ENCODE results near the gene NTM.

The NTM gene

GRCh38 chr11:132158091-132158490 is 787.7 kb downstream of the NTM start:
- no peak for DNase-seq (ENCODE audit: low read depth)

DNA sequence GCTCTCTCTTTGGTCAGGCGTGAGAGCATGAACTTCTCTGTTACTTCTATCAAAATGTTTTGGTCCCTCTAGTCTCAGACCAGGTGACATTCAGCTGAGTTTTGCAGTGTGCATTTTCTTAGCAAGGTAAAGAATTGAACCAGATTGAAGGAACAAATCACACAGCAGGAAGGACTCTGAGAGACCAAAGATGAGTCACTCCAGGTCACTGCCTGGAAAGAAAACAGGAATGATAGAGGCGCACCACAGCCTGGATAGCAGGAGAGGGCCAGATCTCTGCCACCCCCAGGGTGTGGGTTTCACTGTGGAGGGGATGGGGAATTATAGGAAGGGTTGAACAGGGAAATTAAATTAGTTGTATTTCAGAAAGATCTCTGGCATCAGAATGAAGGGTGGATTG is 788.3 kb downstream of the NTM start:
- DNase-seq (ENCODE audit: low read depth), result no peak

- DNase-seq (ENCODE audit: low read depth), result no peak
Measured at GRCh38 chr11:132161403-132162078, 791.1 kb downstream of the NTM start.

- no peak for DNase-seq (ENCODE audit: low read depth)
Measured at GRCh38 chr11:132168344-132168981, 798.0 kb downstream of the NTM start.

GRCh38 chr11:132171031-132171430 is 800.6 kb downstream of the NTM start:
- DNase-seq (ENCODE audit: low read depth), result no peak

GRCh38 chr11:132174362-132175255 is 804.2 kb downstream of the NTM start:
- no peak for DNase-seq (ENCODE audit: low read depth)

DNA sequence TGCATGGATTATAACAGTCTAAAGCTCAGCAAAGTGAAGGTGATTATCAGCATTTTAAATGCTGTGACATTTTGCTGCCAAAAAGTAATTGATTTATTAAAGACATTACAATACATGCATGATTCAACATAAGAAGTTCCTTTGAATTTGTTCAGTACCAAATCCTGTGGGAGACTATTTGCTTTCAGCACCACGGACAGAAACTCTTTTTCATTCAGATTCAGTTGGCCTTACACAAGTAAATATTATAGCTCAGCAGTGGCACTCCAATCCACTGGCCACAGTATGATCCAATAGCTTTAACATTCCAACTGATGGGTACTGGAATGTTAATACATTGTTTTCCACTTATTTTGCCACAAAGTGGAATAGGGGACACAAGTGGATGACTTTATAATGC is 806.7 kb downstream of the NTM start:
- DNase-seq (ENCODE audit: low read depth), result no peak

GRCh38 chr11:132184079-132184478 is 813.7 kb downstream of the NTM start:
- no peak for DNase-seq (ENCODE audit: low read depth)

DNA sequence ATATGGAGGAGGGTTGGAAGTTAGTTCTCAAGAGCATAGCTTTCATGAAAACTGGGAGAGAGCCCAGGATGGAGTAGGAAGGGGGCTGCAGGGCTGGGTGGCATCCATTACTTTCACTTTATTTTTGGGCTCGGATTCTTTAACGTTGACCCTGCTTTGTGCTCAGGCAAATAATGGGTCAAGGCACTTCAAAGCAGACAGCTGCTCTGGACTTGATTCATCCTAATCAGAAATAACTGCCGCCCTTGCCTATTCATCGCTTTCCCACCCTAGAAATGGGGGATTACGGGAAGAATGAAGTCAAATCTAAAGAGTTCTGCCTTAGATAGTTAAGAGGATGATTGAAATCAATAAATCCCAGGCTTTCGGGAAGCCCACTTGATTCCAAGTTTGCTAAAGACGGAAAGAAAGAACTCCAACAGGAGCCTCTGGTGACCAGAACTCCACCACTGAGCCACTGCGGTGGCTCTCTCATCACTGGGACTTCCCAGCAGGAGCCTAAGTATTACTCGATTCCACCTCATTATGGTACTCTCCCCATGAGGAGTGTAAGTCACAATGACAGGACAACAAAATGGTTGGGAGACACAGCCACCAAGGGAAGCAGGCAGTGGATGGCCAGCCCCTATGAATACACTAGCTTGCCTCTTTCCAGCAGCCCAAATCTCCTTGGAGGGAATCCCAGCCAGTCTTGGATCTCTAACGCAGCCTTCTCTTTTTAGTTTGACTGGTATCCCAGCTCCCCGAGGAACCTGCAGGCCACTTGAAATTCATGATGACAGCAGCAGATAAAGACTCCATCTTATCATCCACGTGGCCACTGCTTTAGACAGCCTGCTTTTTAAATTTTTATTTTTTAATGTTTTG is 815.5 kb downstream of the NTM start:
- DNase-seq (ENCODE audit: low read depth), result no peak

DNA sequence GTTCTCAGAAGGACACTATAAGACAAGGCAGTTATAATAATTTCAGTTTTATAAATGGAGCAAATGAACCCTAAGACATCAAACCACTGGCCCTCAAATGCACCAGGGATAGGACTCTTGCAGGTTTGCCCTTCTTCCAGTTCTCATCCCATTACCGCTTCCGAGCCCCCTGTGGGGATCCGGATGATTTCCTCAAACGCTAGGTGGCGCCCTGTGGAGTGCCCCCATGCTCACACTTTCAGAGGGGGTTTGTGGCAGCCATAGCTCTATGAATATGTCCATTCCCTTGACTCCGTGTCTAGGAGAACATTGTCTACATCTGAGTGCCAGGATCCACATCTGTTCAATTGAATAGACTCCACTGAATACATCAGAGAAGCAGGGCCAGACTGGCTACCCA is 816.3 kb downstream of the NTM start:
- DNase-seq (ENCODE audit: low read depth), result no peak

DNA sequence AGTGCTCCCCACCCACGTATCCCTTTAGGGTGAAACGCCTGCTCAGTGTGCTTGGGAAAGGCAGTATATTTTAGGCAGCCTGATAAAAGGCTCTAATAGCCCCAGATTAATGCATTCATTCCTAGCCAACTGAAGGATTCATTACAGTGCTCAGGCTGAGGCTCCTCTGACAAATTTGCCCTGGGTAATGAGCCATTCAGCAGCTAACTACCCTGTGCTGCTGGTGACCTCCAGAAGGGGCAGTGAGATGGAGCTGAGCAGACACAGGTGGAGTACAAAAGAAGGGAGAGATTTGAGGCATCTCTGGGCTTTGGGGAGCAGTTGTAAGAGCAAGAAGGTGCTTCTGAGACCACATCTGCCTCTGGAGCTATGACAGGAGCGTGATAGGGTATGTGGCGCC is 817.0 kb downstream of the NTM start:
- DNase-seq (ENCODE audit: low read depth), result no peak

GRCh38 chr11:132187814-132188213 is 817.4 kb downstream of the NTM start:
- DNase-seq (ENCODE audit: low read depth), result no peak

DNA sequence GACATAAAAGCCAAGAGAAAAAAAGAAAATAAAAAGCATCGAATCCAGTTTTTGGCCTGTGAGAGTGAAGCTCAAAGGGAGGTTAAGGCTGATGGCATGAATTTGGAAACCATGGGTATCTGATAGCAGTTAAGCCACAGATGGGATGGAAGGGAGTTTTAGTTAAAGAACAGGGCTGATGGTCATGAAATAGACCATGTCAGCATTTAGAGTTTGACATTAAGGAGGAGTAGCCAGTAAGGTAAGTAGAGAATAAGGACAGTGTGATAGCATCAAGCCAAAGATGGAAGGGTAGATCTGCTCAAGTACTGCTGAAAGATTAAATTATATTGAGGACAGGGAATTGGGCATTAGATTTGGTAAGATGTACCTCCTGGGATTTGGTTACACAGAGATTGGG is 826.5 kb downstream of the NTM start:
- no peak for DNase-seq (ENCODE audit: low read depth)

- DNase-seq (ENCODE audit: low read depth), result no peak
Measured at GRCh38 chr11:132200353-132200936, 830.0 kb downstream of the NTM start.

DNA sequence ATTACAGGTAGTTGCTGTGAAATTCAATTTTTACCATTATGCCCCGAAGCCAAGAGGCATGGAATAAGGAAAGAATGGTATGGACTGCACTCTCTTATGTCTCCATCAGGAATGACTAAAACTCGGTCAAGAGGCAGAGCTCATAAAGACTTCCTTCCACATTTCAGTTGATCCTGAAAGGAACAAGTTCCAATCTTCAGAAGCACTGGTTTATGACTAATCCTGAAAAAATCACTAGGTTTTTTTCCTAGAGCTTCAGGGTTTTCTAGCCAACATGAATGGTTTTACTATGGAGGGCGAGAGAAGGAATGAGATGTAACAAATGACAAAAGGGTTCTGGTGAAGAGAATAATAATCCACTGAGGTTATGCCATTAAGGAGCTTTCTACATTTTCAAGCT is 832.2 kb downstream of the NTM start:
- no peak for DNase-seq (ENCODE audit: low read depth)

GRCh38 chr11:132205006-132205405 is 834.6 kb downstream of the NTM start:
- DNase-seq (ENCODE audit: low read depth), result no peak

GRCh38 chr11:132205496-132205895 is 835.1 kb downstream of the NTM start:
- no peak for DNase-seq (ENCODE audit: low read depth)

DNA sequence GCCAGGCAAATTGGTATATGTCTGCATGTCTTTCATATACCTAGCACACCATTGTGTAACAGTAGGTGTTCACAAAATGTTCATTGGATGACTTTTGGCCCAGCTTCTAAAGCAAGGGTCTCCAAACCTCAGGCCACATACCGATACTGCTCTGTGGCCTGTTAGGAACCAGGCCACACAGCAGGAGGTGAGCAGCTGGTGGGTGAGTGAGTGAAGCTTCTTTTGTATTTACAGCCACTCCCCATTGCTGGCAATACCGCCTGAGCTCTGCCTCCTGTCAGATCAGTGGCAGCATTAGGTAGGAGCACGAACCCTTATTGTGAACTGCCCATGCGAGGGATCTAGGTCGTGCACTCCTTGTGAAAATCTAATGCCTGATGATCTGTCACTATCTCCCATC is 836.6 kb downstream of the NTM start:
- no peak for DNase-seq (ENCODE audit: low read depth)

DNA sequence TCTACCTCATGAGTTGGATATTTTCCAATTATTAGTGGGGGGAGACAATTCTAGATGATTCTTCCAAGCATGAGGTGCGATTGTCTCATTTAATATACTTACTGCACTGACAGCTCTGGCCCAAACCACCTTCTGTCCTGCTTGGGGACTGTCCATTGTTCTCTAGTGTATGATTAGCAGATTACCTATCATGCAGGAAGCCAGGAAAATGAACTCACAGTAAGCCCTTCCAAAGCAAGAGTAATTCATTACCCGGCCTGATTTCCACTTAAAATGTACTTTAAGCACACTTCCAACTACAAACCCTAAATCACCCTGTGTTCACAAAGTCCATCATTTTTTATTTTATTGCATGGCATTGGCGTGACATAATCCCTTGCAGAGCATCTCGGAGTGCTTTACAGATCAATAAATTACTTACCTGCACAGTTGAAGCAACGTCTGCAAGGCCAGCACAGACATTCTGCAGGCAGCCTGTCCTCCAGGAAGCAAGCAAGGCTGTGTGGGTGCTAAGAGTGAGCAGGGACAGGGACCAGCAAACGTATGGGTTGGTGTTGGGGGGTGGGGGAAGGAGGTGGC is 838.2 kb downstream of the NTM start:
- no peak for DNase-seq (ENCODE audit: low read depth)

DNA sequence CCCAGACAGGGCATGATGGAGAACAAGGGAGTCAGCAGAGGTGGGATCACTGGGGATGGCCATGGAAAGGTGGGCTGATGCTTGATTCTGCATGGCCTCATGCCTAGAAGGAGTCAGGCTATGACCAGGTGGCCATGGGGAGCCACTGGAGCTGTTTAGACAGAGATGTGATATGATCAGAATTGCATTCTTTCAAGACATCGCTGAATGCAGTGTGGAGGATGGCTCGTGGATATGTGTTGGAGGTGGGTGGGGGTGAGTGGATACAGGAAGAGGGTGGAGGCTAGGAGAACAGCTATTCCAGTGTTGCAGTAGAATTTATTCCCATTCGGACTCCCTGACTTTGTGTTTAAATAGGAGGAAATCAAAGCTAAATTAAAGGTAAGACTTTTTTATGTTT is 841.1 kb downstream of the NTM start:
- no peak for DNase-seq (ENCODE audit: low read depth)

DNA sequence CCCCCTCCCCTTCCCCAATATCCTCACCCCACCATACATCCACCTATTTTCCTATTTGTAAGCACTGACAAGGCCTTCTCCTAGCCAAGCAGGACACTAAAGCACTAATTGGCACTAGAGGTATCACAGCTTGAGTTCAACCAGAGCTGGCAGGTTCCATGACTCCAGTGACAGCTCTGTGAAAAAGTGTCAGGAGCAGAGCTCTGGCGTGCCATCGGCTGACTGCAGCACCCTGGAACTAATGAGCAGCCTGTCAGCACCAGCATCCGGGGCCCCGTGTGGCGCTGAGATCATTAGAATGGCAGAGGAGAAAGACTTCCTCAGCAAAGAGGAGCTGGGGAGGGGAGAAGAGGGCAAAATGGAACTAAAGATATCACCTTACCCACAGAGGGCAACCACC is 847.4 kb downstream of the NTM start:
- no peak for DNase-seq (ENCODE audit: low read depth)
